AG09309 (cell line): Measurements from ENCODE around the gene MYLK.

Experiments
- DNase-seq: peaks from one replicate; pipeline ENCODE4 v3.0.0-alpha.2; 2010; ENCODE audit warnings: low read depth
- H3K4me3 ChIP-seq: 2 replicates; pipeline ENCODE4 v1.5.1; 2011; ENCODE audit warnings: mild to moderate bottlenecking, low read depth, low read length, moderate library complexity; ENCODE audit not compliant: control insufficient read depth
- TF ChIP-seq, protein P1 (sequence below): IDR thresholded peaks from 2 replicates; pipeline ENCODE4 v1.5.1; 2011; ENCODE audit warnings: mild to moderate bottlenecking, low read depth, low read length, inconsistent platforms; ENCODE audit not compliant: insufficient read depth, control insufficient read depth; ENCODE audit errors: missing control alignments

The MYLK gene

DNA sequence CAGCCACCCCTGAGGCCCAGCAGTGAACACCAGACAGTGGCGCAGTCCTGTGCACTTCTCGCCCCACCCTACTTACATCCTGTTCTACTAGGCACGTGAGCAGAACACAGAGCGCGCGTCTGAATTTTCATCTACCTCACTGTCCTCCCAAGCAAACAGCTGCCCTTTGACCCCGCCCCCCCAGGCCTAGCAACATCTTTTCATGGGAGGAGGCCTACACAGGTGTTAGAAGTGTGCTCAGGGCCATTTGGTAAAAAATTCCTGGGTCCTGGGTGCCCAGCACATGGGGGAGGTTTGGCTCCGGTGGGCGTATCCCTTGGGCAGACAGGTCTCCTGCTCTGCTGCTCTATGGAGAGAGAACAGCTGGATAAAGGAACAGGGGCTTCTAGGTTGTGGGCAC, 95.0 kb downstream of the MYLK start:
- H3K4me3 ChIP-seq: no peak overlapping the region
- TF ChIP-seq, protein P1, sequence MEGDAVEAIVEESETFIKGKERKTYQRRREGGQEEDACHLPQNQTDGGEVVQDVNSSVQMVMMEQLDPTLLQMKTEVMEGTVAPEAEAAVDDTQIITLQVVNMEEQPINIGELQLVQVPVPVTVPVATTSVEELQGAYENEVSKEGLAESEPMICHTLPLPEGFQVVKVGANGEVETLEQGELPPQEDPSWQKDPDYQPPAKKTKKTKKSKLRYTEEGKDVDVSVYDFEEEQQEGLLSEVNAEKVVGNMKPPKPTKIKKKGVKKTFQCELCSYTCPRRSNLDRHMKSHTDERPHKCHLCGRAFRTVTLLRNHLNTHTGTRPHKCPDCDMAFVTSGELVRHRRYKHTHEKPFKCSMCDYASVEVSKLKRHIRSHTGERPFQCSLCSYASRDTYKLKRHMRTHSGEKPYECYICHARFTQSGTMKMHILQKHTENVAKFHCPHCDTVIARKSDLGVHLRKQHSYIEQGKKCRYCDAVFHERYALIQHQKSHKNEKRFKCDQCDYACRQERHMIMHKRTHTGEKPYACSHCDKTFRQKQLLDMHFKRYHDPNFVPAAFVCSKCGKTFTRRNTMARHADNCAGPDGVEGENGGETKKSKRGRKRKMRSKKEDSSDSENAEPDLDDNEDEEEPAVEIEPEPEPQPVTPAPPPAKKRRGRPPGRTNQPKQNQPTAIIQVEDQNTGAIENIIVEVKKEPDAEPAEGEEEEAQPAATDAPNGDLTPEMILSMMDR: no peak
- no peak for DNase-seq

DNA sequence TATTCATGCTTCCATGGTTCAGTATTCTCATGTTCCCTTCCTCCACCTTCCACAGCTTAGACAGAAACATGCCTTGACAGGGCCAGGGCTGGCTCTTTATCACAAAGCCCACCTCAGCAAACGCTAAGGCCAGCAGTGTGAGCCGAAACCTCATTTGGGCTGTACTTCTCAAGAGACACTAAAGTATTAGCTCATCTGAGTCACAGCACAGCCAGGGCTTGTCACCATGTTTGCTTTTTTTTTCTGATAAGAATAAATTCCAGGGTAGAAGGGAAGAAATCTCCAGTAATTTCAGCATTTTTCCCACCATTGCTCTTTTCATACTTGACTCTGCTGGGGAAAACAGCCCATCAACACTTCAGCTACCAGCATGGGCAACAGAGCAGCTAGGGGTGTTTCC, 95.4 kb downstream of the MYLK start:
- TF ChIP-seq, protein P1: no peak
- no peak overlapping the region for H3K4me3 ChIP-seq
- DNase-seq: no peak

DNA sequence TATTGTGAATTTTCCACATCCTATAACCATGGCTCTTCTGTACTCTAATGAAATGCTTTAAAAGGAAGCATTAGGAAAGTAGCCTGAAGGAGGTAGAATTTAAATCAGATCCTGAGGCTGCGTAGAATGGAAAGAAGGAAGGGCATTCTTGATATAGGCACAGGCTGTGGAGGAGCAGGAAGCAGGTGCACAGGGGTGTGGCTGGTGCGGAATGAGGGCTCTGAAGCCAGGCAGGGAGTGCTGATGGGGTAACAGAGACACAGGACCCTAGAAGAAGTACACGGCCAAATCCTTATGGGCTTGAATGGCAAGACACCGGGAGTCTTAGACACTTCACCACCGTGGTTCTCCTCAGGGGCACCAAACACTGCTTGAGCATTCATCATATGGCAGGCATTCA, 97.0 kb downstream of the MYLK start:
- TF ChIP-seq, protein P1: no peak
- no peak overlapping the region for H3K4me3 ChIP-seq
- DNase-seq: no peak

DNA sequence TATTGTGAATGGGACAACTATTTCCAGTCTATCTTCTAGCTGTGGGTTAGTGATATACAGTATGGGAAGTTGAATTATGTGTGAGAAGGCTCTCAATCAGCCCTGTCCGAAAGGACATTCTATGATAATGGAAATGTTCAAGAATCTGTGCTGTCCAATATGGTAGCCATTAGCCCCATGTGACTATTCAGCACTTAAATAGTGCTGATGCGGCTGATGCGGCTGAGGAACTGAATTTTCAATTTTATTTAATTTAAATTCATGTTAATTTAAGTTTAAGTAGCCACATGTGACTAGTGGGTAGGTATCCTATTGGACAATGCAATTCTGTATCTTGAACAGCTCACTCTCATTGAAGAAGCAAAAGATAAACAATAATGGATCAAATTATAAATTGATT, 98.5 kb downstream of the MYLK start:
- TF ChIP-seq, protein P1: no peak
- no peak overlapping the region for H3K4me3 ChIP-seq
- no peak for DNase-seq

DNA sequence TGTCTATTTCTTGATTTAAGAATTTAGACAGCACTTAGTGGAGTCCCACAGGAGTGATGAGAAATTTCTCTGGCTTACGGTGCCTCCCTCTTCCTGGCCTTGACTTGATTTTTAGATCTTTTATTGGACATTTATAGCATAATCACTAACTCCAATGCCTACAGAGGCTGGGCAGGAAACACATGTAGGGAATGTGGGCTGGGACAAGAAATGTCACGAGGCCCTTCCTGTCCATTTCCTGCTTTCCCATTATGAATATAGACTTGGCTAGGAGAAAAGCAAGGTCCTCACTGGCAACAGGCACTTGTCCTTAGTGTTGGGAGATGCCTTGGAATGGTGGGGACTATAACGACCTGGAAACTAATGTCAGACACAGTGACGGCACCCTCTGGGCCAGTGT, 100.3 kb downstream of the MYLK start:
- no peak for DNase-seq
- TF ChIP-seq, protein P1: no peak
- H3K4me3 ChIP-seq: no peak overlapping the region

DNA sequence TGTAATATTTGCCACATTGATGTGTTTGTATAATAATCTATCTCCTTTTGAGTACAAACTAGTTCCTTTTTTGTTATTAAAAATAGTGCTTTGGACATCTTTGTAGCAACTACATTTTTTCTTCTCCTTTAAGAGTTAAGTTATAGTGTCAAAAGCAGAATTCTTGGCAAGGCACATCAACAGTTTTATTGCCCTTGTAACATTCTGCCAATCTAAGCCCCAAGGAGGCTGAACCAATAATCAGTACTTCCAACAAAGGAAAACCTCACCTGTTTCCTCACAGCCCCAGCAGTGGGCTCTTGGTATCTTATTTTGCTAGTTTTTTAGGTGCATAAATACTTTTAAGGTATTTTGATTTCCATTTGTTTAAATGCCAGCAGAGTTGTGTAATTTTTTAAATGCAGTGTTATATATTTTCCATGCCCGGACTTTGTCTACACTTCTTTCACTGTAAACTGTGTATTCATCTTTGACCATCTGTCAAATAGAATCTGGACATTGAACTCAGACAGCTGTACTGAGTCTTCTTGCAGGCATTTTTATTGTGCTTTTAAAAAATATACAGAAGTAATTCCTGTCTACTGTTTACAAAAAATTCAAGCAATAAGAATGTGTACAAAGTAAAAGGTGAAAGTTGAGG, 101.0 kb downstream of the MYLK start:
- TF ChIP-seq, protein P1: no peak
- DNase-seq: no peak
- H3K4me3 ChIP-seq: no peak overlapping the region

DNA sequence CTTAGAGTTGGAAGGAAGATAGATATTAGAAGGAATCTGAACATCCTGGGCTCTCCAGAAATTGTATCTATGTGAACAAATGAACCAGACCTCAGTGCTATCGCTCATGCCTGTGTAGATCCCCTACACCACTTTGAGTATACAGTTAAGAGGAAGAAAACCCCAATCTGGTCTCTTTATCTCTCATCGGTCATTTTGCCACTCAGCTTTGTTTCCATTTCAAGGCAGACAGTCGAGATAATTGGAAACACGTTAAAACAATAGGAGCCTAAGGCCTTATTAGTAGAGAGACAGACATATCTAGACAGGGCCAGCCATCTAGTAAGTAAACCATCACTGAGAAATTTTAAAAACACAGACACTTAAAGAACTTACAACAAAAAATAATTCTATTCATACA, 101.6 kb downstream of the MYLK start:
- no peak for DNase-seq
- TF ChIP-seq, protein P1: no peak
- H3K4me3 ChIP-seq: no peak overlapping the region
